ENCODE results near the gene ENTR1. TPM values are rescaled to one million over a fixed set of nuclear protein-coding genes. Genes with fewer than 3 reads are reported as not detected.
A peak's percentile ranks its signal among the peaks of the same experiment; 100 is the strongest.

Gene ENTR1
- total and polyA plus RNA-seq, 2 donors (not counting 1 experiment from before 2014, with no cell fraction given) = 77.7 to 86.3 TPM

DNA sequence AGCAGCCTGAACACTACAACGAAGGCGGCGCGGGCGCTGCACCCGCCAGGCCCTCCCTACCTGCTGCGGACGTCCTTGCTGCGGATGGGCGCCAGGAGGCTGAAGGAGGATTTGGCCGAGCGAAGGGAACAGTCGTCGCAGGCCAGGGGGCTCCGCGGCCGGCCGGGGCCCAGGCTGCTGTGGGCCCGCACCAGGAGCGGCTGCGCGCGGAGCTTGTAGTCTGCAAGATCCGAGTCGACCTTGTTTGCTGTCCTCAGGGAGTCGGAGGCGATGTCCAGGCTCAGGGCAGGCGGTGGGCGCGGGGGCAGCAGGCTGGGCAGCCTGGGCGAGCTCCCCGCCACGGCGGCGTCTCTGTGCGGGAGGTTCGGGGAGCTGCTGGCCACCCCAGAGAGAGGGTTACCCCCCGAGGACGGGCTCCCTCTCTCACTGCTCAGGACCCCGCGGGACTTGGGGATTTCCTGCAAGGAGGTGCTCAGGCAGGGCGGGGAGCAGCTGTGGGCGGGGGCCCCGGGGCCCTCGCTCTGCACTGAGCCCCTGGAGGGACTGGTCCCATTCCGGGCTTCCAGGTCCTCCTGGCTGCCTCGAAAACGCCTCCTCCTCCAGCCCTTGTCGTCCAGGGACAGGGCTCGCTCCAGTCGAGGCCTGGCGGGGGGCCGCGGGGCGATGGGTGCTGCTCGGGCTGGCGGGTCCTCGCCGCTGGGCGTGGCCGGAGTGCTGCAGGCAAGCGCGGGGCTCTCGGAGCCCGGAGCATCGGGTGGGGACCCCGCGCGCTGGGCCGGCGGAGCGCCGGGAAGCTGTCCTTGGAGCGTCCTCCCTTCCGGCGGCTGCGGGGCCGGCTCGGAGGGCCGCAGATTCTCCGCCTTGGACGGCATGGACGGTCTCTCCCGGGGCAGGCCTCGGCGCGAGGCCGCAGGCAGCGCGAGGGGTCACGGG, 28.4 kb upstream of the ENTR1 start:
- H4K20me1 ChIP-seq (ENCODE audit: control insufficient read depth, insufficient read depth, low read length, poor library complexity, severe bottlenecking) = peaks cover 60% of the 10 kb centered on the region
- H3K9me3 Mint-ChIP-seq (ENCODE audit: insufficient read depth) = no peaks in the 10 kb centered on the region
- ATAC-seq (ENCODE audit: low read depth) (peak; percentile 71), DNase-seq (peak; percentile 80)
- H3K4me1 Mint-ChIP-seq = peaks cover 26% of the 10 kb centered on the region
- peak overlapping the region; percentile 84 for H3K4me3 Mint-ChIP-seq
- H3K27me3 Mint-ChIP-seq = no peaks in the 10 kb centered on the region
- H3K27ac ChIP-seq (ENCODE audit: low read length in 2 of 2) = peak overlapping the region in 1 of 2 donors; percentile 55
- peaks cover 21 to 28% of the 10 kb centered on the region in 2 donors for H3K4me1 ChIP-seq (ENCODE audit: control insufficient read depth in 2 of 2, insufficient read depth in 2 of 2, low read length in 2 of 2)
- no peaks in the 10 kb centered on the region for H3K9me3 ChIP-seq (ENCODE audit: control extremely low read depth in 1 of 3, control insufficient read depth in 2 of 3, insufficient read depth in 1 of 3, low read length in 2 of 3)
- ChIA-PET CTCF (interaction anchor here (0.9 to 1.3 kb wide), 3 partner anchors 26 to 193 kb away, joined by 3 to 4 read pairs (median 3); no protein-coding TSS in a partner anchor), POLR2A (interaction anchor here (0.6 to 1.3 kb wide), 2 partner anchors 12 to 29 kb away, joined by 4 to 7 read pairs; partner anchors contain the start of genes ENTR1 and PMPCA)
- H2AFZ ChIP-seq (ENCODE audit: insufficient read depth, low read depth, low read length, poor library complexity, severe bottlenecking) = peak overlapping the region; percentile 88
- H3K27me3 ChIP-seq (replicated peaks in 1 of 4; ENCODE audit: control extremely low read depth in 1 of 4, control insufficient read depth in 3 of 4, insufficient read depth in 4 of 4, low read length in 3 of 4) = no peaks in the 10 kb centered on the region
- H3K36me3 ChIP-seq (replicated peaks in 1 of 2; ENCODE audit: control extremely low read depth in 1 of 2, control insufficient read depth in 1 of 2, extremely low read depth in 1 of 2, insufficient read depth in 2 of 2, low read length in 1 of 2) = peaks cover 0 to 14% of the 10 kb centered on the region in 2 experiments
- peak overlapping the region; percentile 31 to 79 (median 70) for H3K4me3 ChIP-seq (ENCODE audit: control extremely low read depth in 1 of 5, extremely low read depth in 1 of 5, insufficient read depth in 1 of 5, low read depth in 2 of 5, low read length in 4 of 5)
- H3K4me2 ChIP-seq (replicated peaks; ENCODE audit: low read depth, low read length, poor library complexity, severe bottlenecking) = peak overlapping the region; percentile 98
- TF ChIP-seq, protein P1, sequence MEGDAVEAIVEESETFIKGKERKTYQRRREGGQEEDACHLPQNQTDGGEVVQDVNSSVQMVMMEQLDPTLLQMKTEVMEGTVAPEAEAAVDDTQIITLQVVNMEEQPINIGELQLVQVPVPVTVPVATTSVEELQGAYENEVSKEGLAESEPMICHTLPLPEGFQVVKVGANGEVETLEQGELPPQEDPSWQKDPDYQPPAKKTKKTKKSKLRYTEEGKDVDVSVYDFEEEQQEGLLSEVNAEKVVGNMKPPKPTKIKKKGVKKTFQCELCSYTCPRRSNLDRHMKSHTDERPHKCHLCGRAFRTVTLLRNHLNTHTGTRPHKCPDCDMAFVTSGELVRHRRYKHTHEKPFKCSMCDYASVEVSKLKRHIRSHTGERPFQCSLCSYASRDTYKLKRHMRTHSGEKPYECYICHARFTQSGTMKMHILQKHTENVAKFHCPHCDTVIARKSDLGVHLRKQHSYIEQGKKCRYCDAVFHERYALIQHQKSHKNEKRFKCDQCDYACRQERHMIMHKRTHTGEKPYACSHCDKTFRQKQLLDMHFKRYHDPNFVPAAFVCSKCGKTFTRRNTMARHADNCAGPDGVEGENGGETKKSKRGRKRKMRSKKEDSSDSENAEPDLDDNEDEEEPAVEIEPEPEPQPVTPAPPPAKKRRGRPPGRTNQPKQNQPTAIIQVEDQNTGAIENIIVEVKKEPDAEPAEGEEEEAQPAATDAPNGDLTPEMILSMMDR (IDR thresholded peaks at IDR 0.05) = no peak
- no peak for TF ChIP-seq EZH2 (IDR thresholded peaks at IDR 0.05; ENCODE audit: borderline replicate concordance, insufficient read depth, low read depth, low read length, poor library complexity, severe bottlenecking)
- peaks cover 53% of the 10 kb centered on the region for H3K79me2 ChIP-seq (ENCODE audit: control insufficient read depth, insufficient read depth, low read length)
- under 1% methylated on average over 91 of the region's 91 CpGs for WGBS (ENCODE audit: insufficient coverage)
- H3K9ac ChIP-seq (ENCODE audit: low read length) = peak overlapping the region; percentile 82
- H3K27ac Mint-ChIP-seq = peak overlapping the region; percentile 59
- intact Hi-C loops (cut with micrococcal nuclease) = loop anchor here (1.0 to 2.0 kb wide), 3 partner anchors 28 to 44 kb away; partner anchors contain the start of genes ENTR1, PMPCA, SEC16A and SNAPC4

Measured in B cell (primary cell).